HCT116 (cell line): ENCODE data around the gene VPS11. TPM values are rescaled to one million over a fixed set of nuclear protein-coding genes. Genes with fewer than 3 reads are reported as not detected.
A peak's percentile ranks its signal among the peaks of the same experiment; 100 is the strongest.

ENCODE experiments used
- ATAC-seq: fragments of 200-7000 bp; cut with Tn5 transposase; 2 replicates; pipeline ENCODE4 v1.9.1; 2020; ENCODE audit warnings: mild to moderate bottlenecking, moderate library complexity
- BruUV-seq: library from RNA; stranded (reverse); fragments of 400-500 nt; replicated peaks from 2 replicates; lab custom pipeline; 2021; lab: Mats Ljungman, UMichigan
- CTCF ChIA-PET: fragments of 300-600 bp; sonication (Branson Sonifier 250); formaldehyde crosslinking; loops from one replicate; lab custom pipeline; 2021; ENCODE audit warnings: antibody characterized with exemption; lab: Charles Lee
- POLR2A ChIA-PET: fragments of 300-600, 350-600 bp; sonication (Branson Sonifier 250); formaldehyde crosslinking; loops from one replicate; lab custom pipeline; 2021; ENCODE audit warnings: antibody characterized with exemption; lab: Charles Lee
- RAD21 ChIA-PET, 2 experiments: fragments of 300-600 bp; sonication (Branson Sonifier 250); formaldehyde crosslinking; loops; one replicate each; lab custom pipeline; 2023; ENCODE audit warnings: low total read pairs in 2 of 2; ENCODE audit not compliant: uncharacterized antibody in 2 of 2, unreplicated experiment in 2 of 2, low non-redundant PET in 1 of 2; lab: Charles Lee
- DNase-seq: peaks from one replicate; pipeline ENCODE4 v3.0.0-alpha.2; 2010; ENCODE audit warnings: low read depth, low spot score
- H2AFZ ChIP-seq: fragments of 200-600 bp; shearing (Covaris generic), sonication (generic); 2 replicates; pipeline ENCODE4 v1.6.1; 2017; ENCODE audit warnings: low read depth, mixed run types, mixed read lengths, antibody characterized with exemption, low read length; ENCODE audit not compliant: poor library complexity, severe bottlenecking
- H3K27ac ChIP-seq: 2 replicates; pipeline ENCODE4 v1.5.1; 2012; ENCODE audit warnings: low read depth, low read length
- H3K27me3 ChIP-seq: fragments of 200-600 bp; sonication (generic); 2 replicates; pipeline ENCODE4 v1.6.1; 2016; ENCODE audit warnings: mixed run types, low read length, mixed read lengths; ENCODE audit not compliant: insufficient read depth
- H3K36me3 ChIP-seq, 2 experiments: fragments of 200-500 bp in 1 of 2; fragments of 200-600 bp in 1 of 2; sonication (Bioruptor generic) in 1 of 2; sonication (generic) in 1 of 2; 2 replicates each; pipeline versions ENCODE4 v1.5.1 to v1.6.1; 2014 to 2016; ENCODE audit warnings: low read length in 2 of 2, inconsistent platforms in 1 of 2, mixed read lengths in 1 of 2, mixed run types in 1 of 2; ENCODE audit not compliant: insufficient read depth in 2 of 2, control insufficient read depth in 1 of 2
- H3K4me1 ChIP-seq, 2 experiments: fragments of 200-600 bp in 1 of 2; sonication (generic) in 1 of 2; 2 replicates each; pipeline versions ENCODE4 v1.5.1 to v1.6.1; 2012 to 2017; ENCODE audit warnings: low read length in 2 of 2, inconsistent platforms in 1 of 2, mild to moderate bottlenecking in 1 of 2, mixed read lengths in 1 of 2, mixed run types in 1 of 2, moderate library complexity in 1 of 2; ENCODE audit not compliant: insufficient read depth in 2 of 2, control insufficient read depth in 1 of 2
- H3K4me2 ChIP-seq: fragments of 200-600 bp; sonication (generic); 2 replicates; pipeline ENCODE4 v1.6.1; 2017; ENCODE audit warnings: mixed run types, low read length, mixed read lengths
- H3K4me3 ChIP-seq, 2 experiments: fragments of 200-600 bp in 1 of 2; sonication (generic) in 1 of 2; replicated peaks in 1 of 2; 2 replicates each; pipeline ENCODE4 v1.5.1; 2011 to 2016; ENCODE audit warnings: low read length in 2 of 2, control low read depth in 1 of 2, low read depth in 1 of 2, mild to moderate bottlenecking in 1 of 2, mixed read lengths in 1 of 2, mixed run types in 1 of 2
- H3K79me2 ChIP-seq: fragments of 200-600 bp; sonication (generic); 2 replicates; pipeline ENCODE4 v1.6.1; 2017; ENCODE audit warnings: mild to moderate bottlenecking, mixed run types, low read length, moderate library complexity, mixed read lengths; ENCODE audit not compliant: insufficient read depth
- H3K9ac ChIP-seq: fragments of 200-600 bp; sonication (generic); 2 replicates; pipeline ENCODE4 v1.6.1; 2016; ENCODE audit warnings: low read length, mixed read lengths
- H3K9me2 ChIP-seq: fragments of 200-600 bp; sonication (generic), shearing (Covaris generic); 2 replicates; pipeline ENCODE4 v1.6.1; 2017; ENCODE audit warnings: mixed run types, mild to moderate bottlenecking, moderate library complexity; ENCODE audit not compliant: insufficient read depth
- H3K9me3 ChIP-seq, 2 experiments: fragments of 200-500 bp in 1 of 2; fragments of 200-600 bp in 1 of 2; sonication (Bioruptor generic) in 1 of 2; sonication (generic) in 1 of 2; 2 replicates each; pipeline ENCODE4 v1.6.1; 2014 to 2017; ENCODE audit warnings: low read length in 2 of 2, mixed read lengths in 2 of 2, inconsistent platforms in 1 of 2, low read depth in 1 of 2, mild to moderate bottlenecking in 1 of 2, mixed run types in 1 of 2, moderate library complexity in 1 of 2; ENCODE audit not compliant: control insufficient read depth in 1 of 2, insufficient read depth in 1 of 2
- H4K20me1 ChIP-seq: fragments of 200-600 bp; sonication (generic), shearing (Covaris generic); 2 replicates; pipeline ENCODE4 v1.6.1; 2017; ENCODE audit warnings: mixed run types, mild to moderate bottlenecking, moderate library complexity; ENCODE audit not compliant: insufficient read depth
- ATF3 ChIP-seq: IDR thresholded peaks from 2 replicates; pipeline ENCODE4 v1.6.1; 2012
- EGR1 ChIP-seq: IDR thresholded peaks from 2 replicates; pipeline ENCODE4 v1.6.1; 2012; ENCODE audit warnings: low read depth
- EZH2phosphoT487 ChIP-seq: fragments of 200-600 bp; IDR thresholded peaks from 2 replicates; pipeline ENCODE4 v1.6.1; 2018; ENCODE audit warnings: antibody characterized with exemption, borderline replicate concordance
- MAX ChIP-seq: IDR thresholded peaks from 2 replicates; pipeline ENCODE4 v1.6.1; 2012
- ZFX ChIP-seq: fragments of 450-650 bp; IDR thresholded peaks from 2 replicates; pipeline ENCODE4 v1.6.1; 2017
- ZNF274 ChIP-seq: fragments of 200-500 bp; sonication (Bioruptor generic); IDR thresholded peaks from 2 replicates; pipeline ENCODE4 v1.6.1; 2014; ENCODE audit warnings: mild to moderate bottlenecking, low read depth, low read length, inconsistent platforms
- intact Hi-C: fragments of 100-400 bp; cut with micrococcal nuclease; formaldehyde crosslinking; loops from 2 replicates; pipeline ENCODE4 v1.10.0; 2022
- total RNA-seq: library from RNA; stranded (reverse); gene quantifications from one replicate; pipeline ENCODE4 v1.2.1, GENCODE V29; 2021; ENCODE audit not compliant: unreplicated experiment

The VPS11 gene
- total RNA-seq, 1 experiment from 2014 or later, result 20.4 TPM

DNA sequence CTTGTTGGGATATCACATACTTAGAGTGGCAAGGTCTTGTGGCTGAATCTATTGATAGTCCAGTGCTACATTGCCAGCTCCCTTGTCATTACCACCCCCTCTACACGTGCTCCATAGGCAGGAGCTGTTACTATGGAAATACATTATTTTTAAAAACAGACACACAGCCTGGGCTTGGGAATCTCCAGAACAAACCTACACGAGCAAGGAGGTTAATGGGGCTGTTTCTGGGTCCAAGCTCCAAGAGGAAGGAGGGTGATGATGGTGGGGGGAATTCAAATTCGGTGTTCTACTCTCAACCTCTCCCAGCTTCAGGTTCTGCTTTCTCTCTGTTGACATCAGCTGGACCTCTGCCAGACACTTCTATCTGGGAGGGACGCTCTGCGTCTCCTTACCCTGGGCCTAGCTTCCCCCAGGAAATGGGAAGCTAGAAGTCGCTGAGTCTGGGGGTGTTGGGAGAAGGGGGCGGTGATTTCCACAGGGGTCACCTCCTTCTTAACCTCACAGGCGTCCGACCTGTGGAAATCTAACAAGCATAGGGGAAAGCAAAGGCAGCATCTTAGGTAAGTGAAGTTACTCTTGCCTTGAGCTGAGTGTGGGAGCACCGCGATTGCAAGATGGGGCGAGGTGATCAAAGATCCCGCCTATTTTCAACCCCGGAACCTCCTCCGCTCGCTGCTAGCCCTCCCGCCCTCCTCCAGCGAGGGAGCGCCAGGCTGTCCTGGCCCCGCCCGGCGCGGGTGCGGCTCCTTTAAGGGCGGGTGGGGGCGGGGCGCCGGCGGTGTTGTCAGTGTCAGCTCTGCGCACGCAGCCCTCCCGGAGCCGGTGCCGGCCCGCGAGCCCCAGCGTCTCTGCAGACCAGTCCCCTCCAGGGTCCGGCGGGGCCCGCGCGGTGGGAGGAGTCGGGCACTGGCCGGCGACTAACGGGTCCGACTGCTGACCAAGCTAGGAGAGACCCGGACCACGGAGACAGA is 39.2 kb downstream of the VPS11 start, which contains the start of gene C2CD2L (continued):
- no peak for TF ChIP-seq MAX
- TF ChIP-seq EGR1, result no peak
- no peak for TF ChIP-seq ZNF274
- no peak for TF ChIP-seq EZH2phosphoT487
- TF ChIP-seq ATF3, result no peak
- TF ChIP-seq, all 23 proteins: peak for 3

DNA sequence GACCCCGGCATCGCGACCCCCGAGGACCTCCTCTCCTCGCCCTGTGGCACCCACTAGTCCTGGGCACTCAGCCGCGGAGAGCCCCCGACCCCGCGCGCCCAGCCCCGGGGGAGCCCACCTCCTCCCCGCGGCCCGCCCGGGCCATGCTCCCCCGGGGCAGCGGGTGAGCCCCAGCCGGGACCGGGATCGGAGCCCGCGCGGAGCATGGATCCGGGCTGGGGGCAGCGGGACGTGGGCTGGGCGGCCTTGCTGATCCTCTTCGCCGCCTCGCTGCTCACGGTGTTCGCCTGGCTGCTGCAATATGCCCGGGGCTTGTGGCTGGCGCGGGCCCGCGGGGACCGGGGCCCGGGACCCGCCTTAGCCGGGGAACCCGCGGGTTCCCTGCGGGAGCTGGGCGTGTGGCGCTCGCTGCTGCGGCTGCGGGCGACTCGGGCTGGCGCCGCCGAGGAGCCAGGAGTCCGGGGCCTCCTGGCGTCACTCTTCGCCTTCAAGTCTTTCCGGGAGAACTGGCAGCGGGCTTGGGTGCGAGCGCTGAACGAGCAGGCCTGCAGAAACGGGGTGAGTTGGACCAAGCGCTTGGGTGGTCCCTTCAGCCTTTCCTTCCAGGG is 40.0 kb downstream of the VPS11 start:
- H3K4me3 ChIP-seq, result peak overlapping the region; percentile 72 to 85
- ATAC-seq (peak; percentile 21), DNase-seq (no peak)
- H3K4me2 ChIP-seq, result peak overlapping the region; percentile 97
- BruUV-seq, result no TSS peak
- ChIA-PET CTCF (interaction anchor here (1.0 kb wide), 1 partner anchor 89 kb away, joined by 3 read pairs; no protein-coding TSS in a partner anchor), RAD21 (no interaction called here), POLR2A (interaction anchor here (0.5 to 3.5 kb wide), 4 partner anchors 12 to 90 kb away, joined by 3 to 23 read pairs (median 6); partner anchors contain the start of gene HINFP)
- no peak overlapping the region for H2AFZ ChIP-seq
- H3K79me2 ChIP-seq, result peaks cover 6% of the 10 kb centered on the region; the same call in 1 of the 2 replicates
- H4K20me1 ChIP-seq, result no peaks in the 10 kb centered on the region
- TF ChIP-seq ZFX (peak; percentile 55; the same call in 1 of the 2 replicates), EGR1 (no peak)
- H3K27ac ChIP-seq, result peak overlapping the region; percentile 75
- H3K36me3 ChIP-seq, result peaks cover 0 to 9% of the 10 kb centered on the region in 2 experiments; a peak in 2 of 4 replicates
- H3K9me3 ChIP-seq, result no peaks in the 10 kb centered on the region
- intact Hi-C loops, result loop anchor here (10.0 kb wide), 1 partner anchor 187 kb away; no protein-coding TSS in a partner anchor
- no peaks in the 10 kb centered on the region for H3K27me3 ChIP-seq
- no peaks in the 10 kb centered on the region for H3K9me2 ChIP-seq
- H3K9ac ChIP-seq, result peak overlapping the region; percentile 84
- peaks cover 32 to 38% of the 10 kb centered on the region in 2 experiments for H3K4me1 ChIP-seq
